Stimulated activated CD4-positive, alpha-beta T cell treated with anti-CD3 and anti-CD28 coated beads, Interleukin-1b, Interleukin-23, amount 100 ng/mL, for 1 hour (primary cell): Measurements from ENCODE around the gene AS3MT.
"Not testable (repeated sequence)": the region's sequence is repeated elsewhere in the genome, so short reads cannot be mapped to it uniquely, and the experiment has no call there.

Experiments
- DNase-seq, 2 donors: peaks; one replicate each; pipeline ENCODE4 v3.0.0-alpha.2; 2020; ENCODE audit warnings: low read depth in 2 of 2

The AS3MT gene, protein sequence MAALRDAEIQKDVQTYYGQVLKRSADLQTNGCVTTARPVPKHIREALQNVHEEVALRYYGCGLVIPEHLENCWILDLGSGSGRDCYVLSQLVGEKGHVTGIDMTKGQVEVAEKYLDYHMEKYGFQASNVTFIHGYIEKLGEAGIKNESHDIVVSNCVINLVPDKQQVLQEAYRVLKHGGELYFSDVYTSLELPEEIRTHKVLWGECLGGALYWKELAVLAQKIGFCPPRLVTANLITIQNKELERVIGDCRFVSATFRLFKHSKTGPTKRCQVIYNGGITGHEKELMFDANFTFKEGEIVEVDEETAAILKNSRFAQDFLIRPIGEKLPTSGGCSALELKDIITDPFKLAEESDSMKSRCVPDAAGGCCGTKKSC

GRCh38 chr10:102869258-102870198 is at the start of gene AS3MT:
Gene AS3MT (plus strand): TSS chr10:102869470. CDS start chr10:102869593, 123 bp downstream.
- DNase-seq: no peak

DNA sequence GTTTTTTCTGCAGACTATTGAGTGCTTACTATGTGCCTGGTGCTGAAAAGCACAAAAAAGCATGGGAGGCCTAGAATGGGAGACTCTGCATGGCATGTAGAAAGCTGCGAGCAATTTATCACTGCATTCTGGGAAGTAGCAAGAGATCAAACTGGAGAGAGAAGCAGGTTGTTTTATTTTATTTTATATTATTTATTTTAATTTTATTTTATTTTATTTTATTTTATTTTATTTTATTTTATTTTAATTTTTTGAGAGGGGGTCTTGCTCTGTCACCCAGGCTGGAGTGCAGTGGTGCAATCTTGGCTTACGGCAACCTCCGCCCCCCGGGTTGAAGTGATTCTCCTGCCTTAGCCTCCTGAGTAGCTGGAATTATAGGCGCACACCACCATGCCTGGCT is 49.3 kb upstream of the AS3MT start:
- not testable (repeated sequence) for DNase-seq

- DNase-seq: no peak
These were observed 47.0 kb upstream of the AS3MT start for GRCh38 chr10:102822222-102822621.

- no peak for DNase-seq
These were observed 44.6 kb upstream of the AS3MT start for GRCh38 chr10:102824664-102825063.

DNA sequence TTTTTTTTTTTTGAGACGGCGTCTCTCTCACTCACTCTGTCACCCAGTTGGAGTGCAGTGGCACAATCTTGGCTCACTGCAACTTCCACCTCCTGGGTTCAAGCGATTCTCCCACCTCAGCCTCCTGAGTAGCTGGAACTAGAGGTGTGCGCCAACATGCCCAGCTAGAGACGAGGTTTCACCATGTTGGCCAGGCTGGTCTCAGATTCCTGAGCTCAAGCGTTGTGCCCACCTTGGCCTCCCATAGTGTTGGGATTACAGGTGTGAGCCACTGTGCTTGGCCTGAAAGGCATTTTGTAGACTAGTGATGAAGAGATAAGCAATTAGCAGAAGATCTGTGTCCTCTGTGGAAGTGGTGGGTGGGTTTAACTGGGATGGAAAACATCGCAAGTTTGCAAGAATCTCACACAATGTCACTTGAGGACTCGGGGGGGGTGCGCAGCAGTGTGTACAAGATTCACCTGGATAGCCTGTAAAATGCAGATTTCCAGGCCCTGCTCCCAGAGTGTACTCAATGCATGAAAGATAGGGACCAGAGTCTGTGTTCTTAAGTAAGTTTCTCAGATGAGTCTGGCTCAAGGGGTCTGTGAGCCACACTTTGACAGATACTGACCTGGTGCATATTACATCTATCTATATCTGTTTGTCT is 43.0 kb upstream of the AS3MT start:
- no peak for DNase-seq

DNA sequence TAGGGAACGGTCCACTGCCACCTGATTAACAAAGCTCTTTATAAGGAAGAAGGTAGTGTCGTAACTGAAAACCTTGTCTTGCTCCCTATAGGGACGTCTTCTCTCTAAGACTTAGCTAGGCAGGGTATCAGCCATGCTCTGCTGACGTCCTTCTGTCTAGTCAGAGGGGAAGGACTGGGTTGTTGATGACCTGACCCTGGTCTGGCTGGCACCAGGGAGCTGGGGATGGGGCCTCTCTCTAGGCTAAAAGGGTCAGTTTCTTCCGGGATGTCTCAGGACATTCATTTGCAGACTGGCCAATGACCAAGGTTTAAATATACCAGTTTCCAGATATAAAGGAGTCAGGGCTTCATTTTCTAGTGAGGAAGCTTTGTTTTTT is 41.7 kb upstream of the AS3MT start:
- DNase-seq: no peak

DNA sequence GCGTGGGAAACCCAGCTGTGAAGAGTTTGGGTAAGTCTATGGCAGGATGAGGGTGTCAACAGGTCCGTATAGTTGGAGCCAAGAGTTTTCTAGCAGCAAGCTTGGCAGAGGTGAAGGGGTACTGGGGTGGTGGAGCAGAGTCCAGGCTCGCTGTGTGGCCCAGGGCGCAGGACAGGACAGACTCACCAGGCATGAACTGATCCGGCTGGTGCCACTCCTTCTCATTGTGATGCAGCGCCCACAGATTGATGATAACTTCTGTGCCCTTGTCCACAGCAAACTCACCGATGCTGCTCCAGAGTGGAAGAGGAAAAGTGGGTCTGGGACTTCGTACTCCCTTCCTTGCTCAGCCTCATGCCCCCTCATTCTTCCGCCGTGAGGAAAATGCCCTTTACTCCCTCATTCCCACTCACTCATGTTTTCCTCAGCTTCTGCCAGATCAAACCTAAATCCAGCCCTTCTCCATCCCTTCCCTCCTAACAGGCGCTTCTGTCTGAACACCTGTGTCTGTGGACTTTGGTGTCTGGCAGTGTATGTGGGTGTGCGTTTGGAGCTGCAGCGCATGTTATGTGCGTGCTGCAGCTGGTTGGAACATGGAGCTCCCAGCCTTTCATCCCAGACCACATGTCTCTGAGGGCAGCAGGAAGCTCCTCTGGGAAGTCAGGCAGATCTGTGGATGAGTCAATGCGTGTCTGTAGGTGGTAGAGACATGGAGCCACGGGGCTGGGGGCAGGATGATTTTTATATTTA is 37.8 kb upstream of the AS3MT start:
- no peak for DNase-seq

DNA sequence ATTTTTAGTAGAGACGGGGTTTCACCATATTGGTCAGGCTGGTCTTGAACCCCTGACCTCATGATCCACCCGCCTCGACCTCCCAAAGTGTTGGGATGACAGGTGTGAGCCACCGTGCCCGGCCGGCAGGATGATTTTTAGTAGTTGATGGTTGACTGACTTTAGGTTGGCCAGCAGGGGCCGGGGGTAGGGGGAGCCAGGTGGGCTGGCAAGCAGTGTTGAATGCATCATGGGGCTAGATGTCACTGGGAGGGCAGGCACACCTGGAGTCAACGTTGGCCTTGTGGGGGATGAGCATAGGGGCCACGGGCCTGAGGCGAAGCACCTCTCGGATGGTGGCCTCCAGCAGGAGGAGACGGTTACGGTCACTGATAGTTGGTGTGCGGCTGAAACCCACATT is 37.0 kb upstream of the AS3MT start:
- DNase-seq: no peak

- DNase-seq: no peak
These were observed 36.3 kb upstream of the AS3MT start for GRCh38 chr10:102832987-102833386.

- DNase-seq: no peak
These were observed 35.1 kb upstream of the AS3MT start for GRCh38 chr10:102834143-102834542.

GRCh38 chr10:102835007-102835482 is 34.2 kb upstream of the AS3MT start:
- DNase-seq: peak; percentile 44 to 58

DNA sequence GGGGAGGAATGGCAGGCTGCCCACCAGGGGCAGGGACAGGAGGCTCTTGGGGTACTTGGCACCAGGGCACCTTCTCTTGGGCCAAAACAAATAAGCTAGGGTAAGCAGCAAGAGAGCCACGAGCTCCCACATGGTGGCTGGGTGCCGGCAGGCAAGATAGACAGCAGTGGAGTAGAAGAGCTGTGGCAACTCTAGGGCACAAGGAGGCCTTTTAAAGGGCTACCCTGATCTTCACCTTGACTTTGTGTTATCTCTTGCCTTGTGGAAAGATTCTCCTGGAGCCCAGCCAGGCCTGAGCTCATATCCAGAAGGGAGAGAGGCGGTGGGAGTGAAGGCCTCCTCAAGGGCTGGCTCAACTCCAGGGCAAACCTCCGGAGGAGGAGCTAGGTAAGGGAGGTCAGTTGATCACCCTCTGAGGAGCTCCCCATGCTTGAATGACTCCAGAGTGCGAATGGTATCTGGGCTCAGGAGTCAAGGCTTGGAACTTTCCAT is 32.0 kb upstream of the AS3MT start, which contains the start of gene CYP17A1:
CYP17A1 (minus strand) TSS at position 184 of the 492 bp plus-strand sequence; CDS start at position 132, 52 bp downstream.
- no peak for DNase-seq

DNA sequence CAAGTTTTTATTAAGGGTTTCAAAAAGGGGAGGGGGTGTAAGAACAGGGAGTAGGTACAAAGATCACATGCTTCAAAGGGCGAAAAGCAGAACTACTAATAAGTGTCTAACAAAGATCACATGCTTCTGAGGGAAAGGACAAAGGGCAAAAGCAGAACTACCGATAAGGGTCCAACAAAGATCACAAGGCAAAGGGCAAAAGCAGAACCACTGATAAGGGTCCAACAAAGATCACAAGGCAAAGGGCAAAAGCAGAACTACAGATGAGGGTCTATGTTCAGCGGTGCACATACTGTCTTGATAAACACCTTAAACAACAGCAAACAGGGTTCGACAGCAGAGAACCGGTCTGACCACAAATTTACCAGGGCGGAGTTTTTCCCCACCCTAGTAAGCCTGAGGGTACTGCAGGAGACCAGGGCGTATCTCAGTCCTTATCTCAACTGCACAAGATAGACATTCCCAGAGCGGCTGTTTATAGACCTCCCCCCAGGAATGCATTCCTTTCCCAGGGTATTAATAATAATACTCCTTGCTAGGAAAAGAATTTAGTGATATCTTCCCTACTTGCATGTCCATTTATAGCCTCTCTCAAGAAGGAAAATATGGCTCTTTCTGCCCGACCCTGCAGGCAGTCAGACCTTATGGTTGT is 30.9 kb upstream of the AS3MT start:
- not testable (repeated sequence) for DNase-seq

GRCh38 chr10:102841827-102842345 is 27.4 kb upstream of the AS3MT start:
- no peak for DNase-seq

- DNase-seq: not testable (repeated sequence)
These were observed 26.1 kb upstream of the AS3MT start for GRCh38 chr10:102843139-102843538.

GRCh38 chr10:102844190-102844776 is 25.0 kb upstream of the AS3MT start:
- not testable (repeated sequence) for DNase-seq

DNA sequence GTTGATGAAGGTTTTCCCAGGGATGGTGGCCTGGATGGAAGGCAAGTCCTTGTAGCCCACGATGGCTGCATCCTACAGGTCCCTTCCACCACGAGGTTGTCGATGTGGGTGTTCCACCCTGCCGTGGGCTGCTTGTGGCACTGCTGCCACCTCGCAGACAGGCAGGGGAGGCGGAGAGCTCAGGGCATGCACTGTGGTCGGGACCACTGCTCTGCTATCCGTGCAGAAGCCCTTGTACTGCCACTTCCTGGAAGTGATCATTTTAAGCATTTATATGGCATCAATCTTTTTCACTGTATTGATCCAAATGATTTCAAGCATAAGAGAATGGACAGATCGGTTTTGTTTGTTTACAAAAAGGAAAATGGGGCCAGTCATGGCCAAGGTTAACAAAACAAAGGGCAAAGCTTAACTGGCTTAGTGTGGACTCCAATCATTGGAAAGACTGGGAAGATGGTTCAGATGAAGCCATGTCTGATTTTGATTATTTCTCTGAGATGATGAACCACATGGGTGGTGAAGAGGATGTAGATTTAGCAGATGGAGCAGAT is 23.8 kb upstream of the AS3MT start:
- no peak for DNase-seq

DNA sequence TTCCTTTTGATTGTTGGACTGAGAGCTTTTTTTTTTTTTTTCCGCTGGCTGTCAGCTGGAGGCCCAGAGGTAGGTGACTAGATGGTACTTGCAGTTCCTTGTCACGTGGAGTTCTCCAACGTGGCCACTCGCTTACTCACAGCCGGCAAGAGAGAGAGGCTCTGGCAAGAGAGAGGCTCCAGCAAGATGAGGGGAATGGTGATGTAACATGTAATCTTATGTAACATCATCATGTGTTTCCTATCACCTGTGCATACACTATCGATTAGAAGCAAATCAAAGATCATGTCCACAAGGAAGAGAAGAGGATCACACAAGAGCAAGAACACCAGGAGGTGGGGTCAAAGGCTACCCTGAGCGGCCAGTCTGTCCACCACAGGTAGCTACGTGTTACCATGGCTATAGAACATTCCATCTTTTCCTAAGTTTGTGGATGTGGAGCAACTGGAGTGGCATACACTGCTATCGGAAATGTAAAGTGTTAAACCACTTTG is 19.2 kb upstream of the AS3MT start:
- DNase-seq: no peak

DNA sequence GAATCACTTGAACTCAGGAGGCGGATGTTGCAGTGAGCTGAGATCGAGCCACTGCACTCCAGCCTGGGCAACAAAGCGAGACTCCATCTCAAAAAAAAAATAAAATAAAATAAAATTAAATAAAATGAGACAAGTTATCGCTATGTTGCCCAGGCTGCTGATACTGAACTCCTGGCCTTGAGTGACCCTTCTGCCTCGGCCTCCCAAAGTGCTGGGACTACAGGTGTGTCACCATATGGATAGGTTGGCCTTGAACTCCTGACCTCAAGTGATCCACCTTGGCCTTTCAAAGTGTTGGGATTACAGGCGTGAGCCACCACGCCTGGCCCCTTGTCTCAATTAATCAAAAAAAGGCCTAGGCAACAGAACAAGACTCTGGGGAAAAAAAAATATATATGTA is 16.0 kb upstream of the AS3MT start:
- not testable (repeated sequence) for DNase-seq
